ENCODE results near the gene PLPPR5.
"Not testable (repeated sequence)": the region's sequence is repeated elsewhere in the genome, so short reads cannot be mapped to it uniquely, and the experiment has no call there.

The PLPPR5 gene, protein sequence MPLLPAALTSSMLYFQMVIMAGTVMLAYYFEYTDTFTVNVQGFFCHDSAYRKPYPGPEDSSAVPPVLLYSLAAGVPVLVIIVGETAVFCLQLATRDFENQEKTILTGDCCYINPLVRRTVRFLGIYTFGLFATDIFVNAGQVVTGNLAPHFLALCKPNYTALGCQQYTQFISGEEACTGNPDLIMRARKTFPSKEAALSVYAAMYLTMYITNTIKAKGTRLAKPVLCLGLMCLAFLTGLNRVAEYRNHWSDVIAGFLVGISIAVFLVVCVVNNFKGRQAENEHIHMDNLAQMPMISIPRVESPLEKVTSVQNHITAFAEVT
- 0 reads per million in 3 experiments for total RNA-seq

- DNase-seq = no peak
These were observed at the start of gene PLPPR5 for GRCh38 chr1:99004861-99005442. Gene PLPPR5, minus strand, starts transcription at chr1:99004861. Its CDS starts 190 bp downstream, at chr1:99004671.

GRCh38 chr1:99051611-99052283 lies 47.1 kb upstream of the PLPPR5 start:
- no peak for DNase-seq

- no peak for DNase-seq
These were observed 45.1 kb upstream of the PLPPR5 start for GRCh38 chr1:99049745-99050144.

DNA sequence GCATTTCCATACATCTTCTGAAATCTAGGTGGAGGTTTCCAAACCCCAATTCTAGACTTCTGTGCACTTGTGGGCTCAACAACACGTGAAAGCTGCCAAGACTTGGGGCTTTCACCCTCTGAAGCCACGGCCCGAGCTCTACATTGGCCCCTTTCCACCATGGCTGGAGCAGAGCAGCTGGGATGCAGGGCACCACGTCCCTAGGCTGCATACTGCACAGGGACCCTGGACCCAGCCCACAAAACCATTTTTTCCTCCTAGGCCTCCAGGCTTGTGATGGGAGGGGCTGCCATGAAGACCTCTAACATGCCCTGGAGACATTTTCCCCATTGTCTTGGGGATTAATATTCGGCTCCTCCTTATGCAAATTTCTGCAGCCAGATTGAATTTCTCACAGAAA lies 32.1 kb upstream of the PLPPR5 start:
- not testable (repeated sequence) for DNase-seq

DNA sequence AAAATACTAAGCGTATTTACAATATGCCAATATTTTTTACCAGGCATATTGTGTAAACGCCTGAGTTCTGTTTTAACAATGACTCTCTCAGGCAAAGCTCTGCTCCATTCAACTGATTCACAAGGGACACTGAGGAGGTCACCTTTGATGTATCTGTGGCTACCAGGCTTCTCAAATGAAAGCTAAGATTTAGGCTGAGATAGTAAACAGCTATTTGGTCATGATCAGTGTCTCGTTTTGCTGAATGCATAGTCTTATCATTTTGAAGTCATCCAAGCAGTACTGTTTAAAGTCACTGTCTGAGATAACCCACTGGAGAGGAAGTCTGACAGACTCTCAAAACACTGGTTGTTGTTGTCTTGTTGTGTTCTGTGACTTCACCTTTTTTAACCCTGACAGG lies 13.7 kb upstream of the PLPPR5 start:
- DNase-seq = no peak

- no peak for DNase-seq
These were observed 13.0 kb upstream of the PLPPR5 start for GRCh38 chr1:99017655-99018054.

- DNase-seq = no peak
These were observed 6.0 kb upstream of the PLPPR5 start for GRCh38 chr1:99010679-99011078.

- no peak for DNase-seq
These were observed 2.7 kb upstream of the PLPPR5 start for GRCh38 chr1:99007366-99007765.

- no peak for DNase-seq
These were observed 879 bp upstream of the PLPPR5 start for GRCh38 chr1:99005537-99005942.

DNA sequence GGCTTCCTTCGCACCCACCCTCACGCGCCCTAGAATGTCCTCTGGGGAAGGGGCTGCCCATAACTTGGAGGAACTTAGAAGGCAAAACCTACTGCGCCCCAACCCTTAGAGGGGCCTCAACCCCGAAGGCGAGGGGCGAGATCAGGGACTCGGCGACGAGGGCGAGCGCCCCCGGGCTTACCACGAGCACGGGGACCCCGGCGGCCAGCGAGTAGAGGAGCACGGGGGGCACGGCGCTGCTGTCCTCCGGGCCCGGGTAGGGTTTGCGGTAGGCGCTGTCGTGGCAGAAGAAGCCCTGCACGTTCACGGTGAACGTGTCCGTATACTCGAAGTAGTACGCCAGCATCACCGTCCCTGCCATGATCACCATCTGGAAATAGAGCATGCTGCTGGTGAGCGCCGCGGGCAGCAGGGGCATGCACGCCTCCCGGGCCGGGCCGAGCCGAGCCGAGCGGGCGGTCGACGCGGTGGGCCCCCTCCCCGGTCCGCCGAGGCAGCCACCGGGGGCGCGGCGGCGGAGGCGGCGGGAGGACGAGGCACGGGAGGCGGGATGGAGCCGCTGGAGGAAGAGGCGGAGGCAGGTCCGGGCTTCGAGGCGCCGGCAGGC lies 304 bp downstream of the PLPPR5 start:
- DNase-seq = peak; percentile 8

DNA sequence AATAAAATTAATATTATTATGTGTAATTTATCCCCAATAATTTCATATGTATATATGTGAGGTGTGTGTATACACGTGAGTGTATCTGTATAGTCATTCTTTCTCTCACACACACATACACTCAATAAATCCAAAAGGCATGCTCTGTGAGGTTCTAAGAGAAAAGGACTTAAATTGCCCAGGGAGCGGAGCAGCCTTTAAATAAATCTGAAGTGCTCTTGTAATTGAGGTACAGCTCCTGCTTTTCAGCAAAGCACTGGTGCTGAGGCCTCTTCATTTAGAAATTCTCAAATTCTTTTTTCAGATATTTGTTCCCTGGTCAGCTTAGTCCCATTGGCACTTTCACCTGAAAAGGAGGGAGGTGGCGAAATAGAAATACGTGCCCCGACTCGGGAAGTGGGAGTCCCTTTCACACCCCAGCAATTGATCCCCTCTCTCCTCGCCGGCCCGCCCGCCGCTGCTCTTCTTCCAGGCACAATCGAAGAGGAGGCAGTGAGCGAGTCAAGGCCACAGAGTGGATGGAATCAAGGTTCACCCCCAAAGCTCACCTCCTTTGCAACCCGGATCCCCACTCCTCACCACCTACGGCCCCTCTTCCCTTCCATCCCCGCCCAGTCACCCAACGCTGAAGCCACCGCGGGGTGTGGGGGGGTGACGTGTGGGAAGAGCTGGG lies 944 bp downstream of the PLPPR5 start:
- no peak for DNase-seq

- DNase-seq = no peak
These were observed 11.8 kb downstream of the PLPPR5 start for GRCh38 chr1:98992844-98993243.

DNA sequence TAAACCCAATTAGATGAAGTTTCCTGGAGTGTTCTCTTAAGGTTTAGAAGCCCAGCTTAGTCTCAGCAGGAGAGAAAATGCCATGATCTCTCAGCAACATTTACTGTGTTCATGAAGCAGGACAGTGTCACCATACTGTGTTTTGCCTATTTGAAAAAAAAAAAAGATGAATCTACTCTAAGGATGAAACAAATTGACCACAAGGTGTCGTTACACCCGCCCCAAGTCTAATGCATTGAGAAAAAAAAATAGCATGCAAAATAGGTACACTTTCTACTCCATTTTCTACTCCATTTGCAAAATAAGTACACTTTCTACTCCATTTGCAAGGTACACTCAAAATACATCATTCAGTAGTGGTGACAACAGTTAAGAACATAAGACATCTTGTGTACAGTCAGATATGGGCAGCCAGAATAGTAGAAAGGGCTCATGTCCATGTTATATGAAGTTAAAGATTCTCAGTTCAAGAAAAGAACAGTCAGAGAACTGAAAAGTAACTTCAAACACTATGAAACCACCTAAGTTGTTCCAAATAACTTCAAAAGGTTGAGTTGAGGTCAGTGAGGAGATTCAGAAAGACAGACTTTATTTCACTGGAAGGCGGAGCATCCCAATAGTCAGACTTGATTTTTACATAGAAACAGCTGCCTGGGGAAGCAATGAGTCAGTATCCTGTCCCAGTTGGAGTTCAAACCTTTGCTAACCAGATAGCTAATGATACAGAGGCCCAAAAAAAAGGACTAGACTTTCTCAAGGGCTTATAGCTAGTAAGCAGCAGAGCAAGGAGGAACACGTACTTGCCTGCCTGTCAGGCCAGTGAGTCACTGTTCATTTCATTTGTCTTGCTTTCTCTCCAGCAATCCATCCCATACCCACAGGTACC lies 13.3 kb downstream of the PLPPR5 start:
- peak; percentile 4 for DNase-seq

GRCh38 chr1:98989556-98989907 lies 15.1 kb downstream of the PLPPR5 start:
- DNase-seq = no peak

- no peak for DNase-seq
These were observed 15.6 kb downstream of the PLPPR5 start for GRCh38 chr1:98988904-98989555.

GRCh38 chr1:98985687-98986086 lies 19.0 kb downstream of the PLPPR5 start:
- DNase-seq = no peak

GRCh38 chr1:98981917-98982513 lies 22.6 kb downstream of the PLPPR5 start:
- no peak for DNase-seq

DNA sequence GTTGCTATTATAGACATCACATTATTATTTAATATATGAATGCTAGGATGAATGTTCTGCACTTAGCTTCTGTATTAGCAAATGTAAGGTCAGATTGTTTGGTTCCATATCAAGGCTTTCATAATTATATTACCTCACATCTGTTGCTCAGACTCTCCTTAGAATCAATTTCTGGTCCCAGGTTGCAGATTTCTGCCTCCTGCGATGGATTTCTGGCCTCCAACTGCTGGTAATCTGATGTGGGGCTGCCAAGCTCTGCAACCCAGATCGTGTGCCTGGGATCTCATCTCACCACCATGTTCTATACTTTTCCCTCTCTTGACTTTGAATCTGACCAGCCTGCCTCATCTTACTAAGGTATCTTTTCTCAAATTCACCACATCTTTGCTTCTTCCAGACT lies 25.2 kb downstream of the PLPPR5 start:
- DNase-seq = no peak

GRCh38 chr1:98975810-98976209 lies 28.9 kb downstream of the PLPPR5 start:
- DNase-seq = no peak

- DNase-seq = no peak
These were observed 29.5 kb downstream of the PLPPR5 start for GRCh38 chr1:98975113-98975512.

All from central memory CD4-positive, alpha-beta T cell (primary cell).